GM23338 (cell line): Measurements from ENCODE around the gene MAPK1. TPM values are rescaled to one million over a fixed set of nuclear protein-coding genes. Genes with fewer than 3 reads are reported as not detected.

Experiments used
- ATAC-seq: fragments of 200-7000 bp; cut with Tn5 transposase; 3 replicates; pipeline ENCODE4 v1.9.1; 2020
- DNase-seq: peaks from one replicate; pipeline ENCODE4 v3.0.0-alpha.2; 2015; ENCODE audit warnings: low spot score
- H2AFZ ChIP-seq: fragments of 200-600 bp; sonication (generic); 2 replicates; pipeline ENCODE4 v1.8.0; 2016; ENCODE audit warnings: antibody characterized with exemption, mild to moderate bottlenecking, moderate library complexity
- H3F3A ChIP-seq: fragments of 200-600 bp; sonication (generic); replicated peaks from 2 replicates; pipeline ENCODE4 v1.8.0; 2017; ENCODE audit warnings: antibody characterized with exemption, mixed run types, low read depth
- H3K27ac ChIP-seq: fragments of 200-600 bp; sonication (generic); 2 replicates; pipeline ENCODE4 v1.6.1; 2016; ENCODE audit warnings: low read depth
- H3K27me3 ChIP-seq: fragments of 200-600 bp; sonication (generic); 2 replicates; pipeline ENCODE4 v1.8.0; 2016; ENCODE audit warnings: mild to moderate bottlenecking, mixed run types, moderate library complexity; ENCODE audit not compliant: insufficient read depth
- H3K36me3 ChIP-seq: fragments of 200-600 bp; sonication (generic); 2 replicates; pipeline ENCODE4 v1.8.0; 2016; ENCODE audit warnings: mild to moderate bottlenecking; ENCODE audit not compliant: insufficient read depth
- H3K4me1 ChIP-seq: fragments of 200-600 bp; sonication (generic); 2 replicates; pipeline ENCODE4 v1.8.0; 2016; ENCODE audit warnings: mild to moderate bottlenecking, moderate library complexity; ENCODE audit not compliant: insufficient read depth
- H3K4me2 ChIP-seq: fragments of 200-600 bp; sonication (generic); 2 replicates; pipeline ENCODE4 v1.7.1; 2017; ENCODE audit warnings: mixed run types
- H3K4me3 ChIP-seq: fragments of 200-600 bp; sonication (generic); 2 replicates; pipeline ENCODE4 v1.6.1; 2016; ENCODE audit warnings: mixed run types
- H3K79me2 ChIP-seq: fragments of 200-600 bp; sonication (generic); replicated peaks from 2 replicates; pipeline ENCODE4 v1.8.0; 2017; ENCODE audit warnings: mild to moderate bottlenecking; ENCODE audit not compliant: insufficient read depth
- H3K9me2 ChIP-seq: fragments of 200-600 bp; sonication (generic); 2 replicates; pipeline ENCODE4 v1.8.0; 2017; ENCODE audit not compliant: insufficient read depth
- H4K20me1 ChIP-seq: fragments of 200-600 bp; sonication (generic); replicated peaks from 2 replicates; pipeline ENCODE4 v1.8.0; 2017; ENCODE audit warnings: mild to moderate bottlenecking; ENCODE audit not compliant: insufficient read depth
- H3K27ac Mint-ChIP-seq: 2 replicates; pipeline ENCODE4 v1.8.0; 2020; ENCODE audit warnings: inconsistent platforms, mild to moderate bottlenecking, moderate library complexity, mixed read lengths
- H3K27me3 Mint-ChIP-seq: 3 replicates; pipeline ENCODE4 v1.8.0; 2022; ENCODE audit warnings: low read depth, mild to moderate bottlenecking, moderate library complexity, mixed read lengths, inconsistent platforms; ENCODE audit not compliant: insufficient read depth, poor library complexity
- H3K36me3 Mint-ChIP-seq: 3 replicates; pipeline ENCODE4 v1.8.0; 2021; ENCODE audit warnings: low read depth, mild to moderate bottlenecking, inconsistent platforms, moderate library complexity, mixed read lengths
- H3K4me1 Mint-ChIP-seq: 3 replicates; pipeline ENCODE4 v1.8.0; 2020; ENCODE audit warnings: mild to moderate bottlenecking, inconsistent platforms, mixed read lengths
- H3K4me3 Mint-ChIP-seq: 3 replicates; pipeline ENCODE4 v1.8.0; 2021; ENCODE audit warnings: moderate library complexity, mild to moderate bottlenecking, inconsistent platforms, mixed read lengths
- H3K9me3 Mint-ChIP-seq: 3 replicates; pipeline ENCODE4 v1.8.0; 2020; ENCODE audit warnings: moderate library complexity, mild to moderate bottlenecking, inconsistent platforms, mixed read lengths
- CREB1 ChIP-seq: fragments of 250-450 bp; sonication (Bioruptor Pico); IDR thresholded peaks from 2 replicates; pipeline ENCODE4 v1.5.0; 2020; ENCODE audit warnings: low read depth, mild to moderate bottlenecking, moderate library complexity
- CTCF ChIP-seq, 2 experiments: fragments of 200-600 bp in 1 of 2; sonication (generic) in 1 of 2; conservative IDR thresholded peaks; 2 replicates each; pipeline versions ENCODE4 v1.5.1 to v1.6.1; 2016 to 2017; ENCODE audit warnings: antibody characterized with exemption in 2 of 2, low read depth in 2 of 2, mild to moderate bottlenecking in 2 of 2, moderate library complexity in 1 of 2
- EZH2phosphoT487 ChIP-seq: fragments of 200-600 bp; sonication (generic); IDR thresholded peaks from one replicate; pipeline ENCODE4 v1.8.1; 2018; ENCODE audit warnings: antibody characterized with exemption; ENCODE audit not compliant: unreplicated experiment
- JUNB ChIP-seq: IDR thresholded peaks from one replicate; pipeline ENCODE4 v1.6.1; 2016; ENCODE audit warnings: antibody characterized with exemption; ENCODE audit not compliant: unreplicated experiment
- NANOG ChIP-seq: IDR thresholded peaks from 2 replicates; pipeline ENCODE4 v1.6.1; 2016; ENCODE audit warnings: antibody characterized with exemption, borderline replicate concordance
- POLR2AphosphoS5 ChIP-seq: IDR thresholded peaks from 2 replicates; pipeline ENCODE4 v1.6.1; 2016; ENCODE audit warnings: antibody characterized with exemption, low read depth
- ZNF331 ChIP-seq: fragments of 250-450 bp; sonication (Bioruptor Pico); IDR thresholded peaks from 2 replicates; pipeline ENCODE4 v1.5.0; 2020; ENCODE audit warnings: low read depth, mild to moderate bottlenecking, moderate library complexity
- polyA plus RNA-seq: library from polyadenylated mRNA; unstranded; fragments of >200 nt; fragmentation: Nextera tagmentation; extraction: Ambion mirVana; gene quantifications from 2 replicates; pipeline ENCODE4 v1.2.1, GENCODE V29; 2016
- total RNA-seq: library from RNA; depleted of rRNA; stranded (reverse); fragments of >200 nt; shearing (Covaris generic); gene quantifications from 2 replicates; pipeline ENCODE4 v1.2.3, GENCODE V29; 2014
- TF ChIP-seq, protein P1 (sequence below): IDR thresholded peaks from 2 replicates; pipeline ENCODE4 v1.6.1; 2016; ENCODE audit warnings: antibody characterized with exemption
- TF ChIP-seq, protein P2 (sequence below): fragments of 250-450 bp; sonication (Bioruptor Pico); IDR thresholded peaks from 2 replicates; pipeline ENCODE4 v1.5.0; 2020; ENCODE audit warnings: mild to moderate bottlenecking, moderate library complexity

The MAPK1 gene
- total and polyA plus RNA-seq, 2 experiments from 2014 or later, result 17.4 to 77.5 TPM

DNA sequence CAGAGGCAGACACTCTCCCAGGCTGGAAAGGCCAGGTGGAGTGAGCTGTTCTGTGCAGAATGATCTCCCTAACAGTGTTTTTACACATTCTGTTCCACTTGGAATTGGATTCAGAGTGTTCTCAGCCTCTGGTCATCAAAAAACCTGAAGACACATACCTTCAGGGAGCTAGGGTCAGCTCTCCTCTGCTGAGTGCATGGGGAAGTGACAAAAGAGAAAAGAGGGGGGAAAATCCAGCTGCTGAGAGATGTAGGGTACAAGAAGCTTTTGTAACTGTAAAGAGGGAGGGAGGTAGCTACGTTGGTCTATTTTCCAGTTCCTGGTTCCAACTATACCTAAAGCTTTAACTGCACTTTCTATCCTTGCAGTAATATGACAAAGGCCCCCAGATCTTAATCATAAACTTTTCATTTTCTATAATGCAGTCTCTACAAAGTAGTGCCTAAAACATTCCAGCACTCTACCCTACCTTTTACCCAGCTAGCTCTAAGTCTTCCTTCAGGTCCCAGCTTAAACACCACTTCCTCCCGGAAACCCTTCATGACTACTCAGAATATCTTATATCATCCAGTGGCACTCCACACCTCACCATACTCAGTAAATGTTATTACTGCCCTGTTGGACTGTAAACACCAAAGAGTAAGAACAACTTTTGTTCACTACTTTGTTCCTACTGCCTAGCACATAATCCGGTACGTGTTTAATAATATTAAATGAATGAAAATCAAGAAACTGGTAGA is 9.2 kb downstream of the MAPK1 start:
- Histone ChIP-seq H3K4me3 (no peak overlapping the region), H3F3A (no peaks in the 10 kb centered on the region), H3K27ac (no peak overlapping the region), H3K27me3 (no peaks in the 10 kb centered on the region), H3K36me3 (0 out of 2 replicates have a peak, but pooled peaks cover 3% of the 10 kb centered on the region), H3K79me2 (peaks cover 100% of the 10 kb centered on the region), H3K4me1 (peaks cover 27% of the 10 kb centered on the region), H2AFZ (no peak overlapping the region), H4K20me1 (peaks cover 79% of the 10 kb centered on the region), H3K4me2 (no peak overlapping the region), H3K9me2 (no peaks in the 10 kb centered on the region)
- Mint-ChIP-seq H3K36me3 (peaks cover 8% of the 10 kb centered on the region; the same call in 2 of the 3 replicates), H3K27ac (no peak overlapping the region), H3K9me3 (no peaks in the 10 kb centered on the region), H3K4me1 (peaks cover 52% of the 10 kb centered on the region), H3K27me3 (no peaks in the 10 kb centered on the region), H3K4me3 (no peak overlapping the region)
- no peak for ATAC-seq
- no peak for DNase-seq
- TF ChIP-seq CTCF (conservative IDR thresholded peaks at IDR 0.05; ENCODE audit: low read depth in 2 of 2) (no peak), CREB1 (CRISPR knock-in tag) (no peak), ZNF331 (CRISPR knock-in tag) (no peak), JUNB (no peak), NANOG (no peak), POLR2AphosphoS5 (no peak), EZH2phosphoT487 (no peak)
- TF ChIP-seq, protein P1, sequence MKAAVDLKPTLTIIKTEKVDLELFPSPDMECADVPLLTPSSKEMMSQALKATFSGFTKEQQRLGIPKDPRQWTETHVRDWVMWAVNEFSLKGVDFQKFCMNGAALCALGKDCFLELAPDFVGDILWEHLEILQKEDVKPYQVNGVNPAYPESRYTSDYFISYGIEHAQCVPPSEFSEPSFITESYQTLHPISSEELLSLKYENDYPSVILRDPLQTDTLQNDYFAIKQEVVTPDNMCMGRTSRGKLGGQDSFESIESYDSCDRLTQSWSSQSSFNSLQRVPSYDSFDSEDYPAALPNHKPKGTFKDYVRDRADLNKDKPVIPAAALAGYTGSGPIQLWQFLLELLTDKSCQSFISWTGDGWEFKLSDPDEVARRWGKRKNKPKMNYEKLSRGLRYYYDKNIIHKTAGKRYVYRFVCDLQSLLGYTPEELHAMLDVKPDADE, result no peak
- TF ChIP-seq, protein P2, sequence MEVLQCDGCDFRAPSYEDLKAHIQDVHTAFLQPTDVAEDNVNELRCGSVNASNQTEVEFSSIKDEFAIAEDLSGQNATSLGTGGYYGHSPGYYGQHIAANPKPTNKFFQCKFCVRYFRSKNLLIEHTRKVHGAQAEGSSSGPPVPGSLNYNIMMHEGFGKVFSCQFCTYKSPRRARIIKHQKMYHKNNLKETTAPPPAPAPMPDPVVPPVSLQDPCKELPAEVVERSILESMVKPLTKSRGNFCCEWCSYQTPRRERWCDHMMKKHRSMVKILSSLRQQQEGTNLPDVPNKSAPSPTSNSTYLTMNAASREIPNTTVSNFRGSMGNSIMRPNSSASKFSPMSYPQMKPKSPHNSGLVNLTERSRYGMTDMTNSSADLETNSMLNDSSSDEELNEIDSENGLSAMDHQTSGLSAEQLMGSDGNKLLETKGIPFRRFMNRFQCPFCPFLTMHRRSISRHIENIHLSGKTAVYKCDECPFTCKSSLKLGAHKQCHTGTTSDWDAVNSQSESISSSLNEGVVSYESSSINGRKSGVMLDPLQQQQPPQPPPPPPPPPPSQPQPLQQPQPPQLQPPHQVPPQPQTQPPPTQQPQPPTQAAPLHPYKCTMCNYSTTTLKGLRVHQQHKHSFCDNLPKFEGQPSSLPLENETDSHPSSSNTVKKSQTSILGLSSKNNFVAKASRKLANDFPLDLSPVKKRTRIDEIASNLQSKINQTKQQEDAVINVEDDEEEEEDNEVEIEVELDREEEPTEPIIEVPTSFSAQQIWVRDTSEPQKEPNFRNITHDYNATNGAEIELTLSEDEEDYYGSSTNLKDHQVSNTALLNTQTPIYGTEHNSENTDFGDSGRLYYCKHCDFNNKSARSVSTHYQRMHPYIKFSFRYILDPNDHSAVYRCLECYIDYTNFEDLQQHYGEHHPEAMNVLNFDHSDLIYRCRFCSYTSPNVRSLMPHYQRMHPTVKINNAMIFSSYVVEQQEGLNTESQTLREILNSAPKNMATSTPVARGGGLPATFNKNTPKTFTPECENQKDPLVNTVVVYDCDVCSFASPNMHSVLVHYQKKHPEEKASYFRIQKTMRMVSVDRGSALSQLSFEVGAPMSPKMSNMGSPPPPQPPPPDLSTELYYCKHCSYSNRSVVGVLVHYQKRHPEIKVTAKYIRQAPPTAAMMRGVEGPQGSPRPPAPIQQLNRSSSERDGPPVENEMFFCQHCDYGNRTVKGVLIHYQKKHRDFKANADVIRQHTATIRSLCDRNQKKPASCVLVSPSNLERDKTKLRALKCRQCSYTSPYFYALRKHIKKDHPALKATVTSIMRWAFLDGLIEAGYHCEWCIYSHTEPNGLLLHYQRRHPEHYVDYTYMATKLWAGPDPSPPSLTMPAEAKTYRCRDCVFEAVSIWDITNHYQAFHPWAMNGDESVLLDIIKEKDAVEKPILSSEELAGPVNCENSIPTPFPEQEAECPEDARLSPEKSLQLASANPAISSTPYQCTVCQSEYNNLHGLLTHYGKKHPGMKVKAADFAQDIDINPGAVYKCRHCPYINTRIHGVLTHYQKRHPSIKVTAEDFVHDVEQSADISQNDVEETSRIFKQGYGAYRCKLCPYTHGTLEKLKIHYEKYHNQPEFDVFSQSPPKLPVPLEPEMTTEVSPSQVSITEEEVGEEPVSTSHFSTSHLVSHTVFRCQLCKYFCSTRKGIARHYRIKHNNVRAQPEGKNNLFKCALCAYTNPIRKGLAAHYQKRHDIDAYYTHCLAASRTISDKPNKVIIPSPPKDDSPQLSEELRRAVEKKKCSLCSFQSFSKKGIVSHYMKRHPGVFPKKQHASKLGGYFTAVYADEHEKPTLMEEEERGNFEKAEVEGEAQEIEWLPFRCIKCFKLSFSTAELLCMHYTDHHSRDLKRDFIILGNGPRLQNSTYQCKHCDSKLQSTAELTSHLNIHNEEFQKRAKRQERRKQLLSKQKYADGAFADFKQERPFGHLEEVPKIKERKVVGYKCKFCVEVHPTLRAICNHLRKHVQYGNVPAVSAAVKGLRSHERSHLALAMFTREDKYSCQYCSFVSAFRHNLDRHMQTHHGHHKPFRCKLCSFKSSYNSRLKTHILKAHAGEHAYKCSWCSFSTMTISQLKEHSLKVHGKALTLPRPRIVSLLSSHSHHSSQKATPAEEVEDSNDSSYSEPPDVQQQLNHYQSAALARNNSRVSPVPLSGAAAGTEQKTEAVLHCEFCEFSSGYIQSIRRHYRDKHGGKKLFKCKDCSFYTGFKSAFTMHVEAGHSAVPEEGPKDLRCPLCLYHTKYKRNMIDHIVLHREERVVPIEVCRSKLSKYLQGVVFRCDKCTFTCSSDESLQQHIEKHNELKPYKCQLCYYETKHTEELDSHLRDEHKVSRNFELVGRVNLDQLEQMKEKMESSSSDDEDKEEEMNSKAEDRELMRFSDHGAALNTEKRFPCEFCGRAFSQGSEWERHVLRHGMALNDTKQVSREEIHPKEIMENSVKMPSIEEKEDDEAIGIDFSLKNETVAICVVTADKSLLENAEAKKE (CRISPR knock-in tag), result no peak
